GM12878 (cell line): ENCODE measurements around the gene SCN4A. TPM values are rescaled to one million over a fixed set of nuclear protein-coding genes. Genes with fewer than 3 reads are reported as not detected.
A peak's percentile ranks its signal among the peaks of the same experiment; 100 is the strongest.

Source experiments
- ATAC-seq: fragments of 200-7000 bp; cut with Tn5 transposase; 3 replicates; pipeline ENCODE4 v1.9.1; 2020; ENCODE audit warnings: mild to moderate bottlenecking, moderate library complexity
- BruUV-seq: library from RNA; stranded (reverse); fragments of 400-500 nt; replicated peaks from 2 replicates; lab custom pipeline; 2021; lab: Mats Ljungman, UMichigan
- CTCF ChIA-PET: fragments of 300-600 bp; sonication (Branson Sonifier 250); formaldehyde crosslinking; extraction: SDS; loops from one replicate; lab custom pipeline; 2021; ENCODE audit warnings: inconsistent platforms; lab: Yijun Ruan, JAX
- POLR2A ChIA-PET: fragments of 350-600 bp; formaldehyde crosslinking; extraction: SDS; loops from one replicate; lab custom pipeline; 2021; ENCODE audit warnings: inconsistent platforms; lab: Charles Lee
- RAD21 ChIA-PET: fragments of 300-600 bp; sonication (Branson Sonifier 250); formaldehyde crosslinking; loops from one replicate; lab custom pipeline; 2023; ENCODE audit warnings: antibody characterized with exemption; ENCODE audit not compliant: unreplicated experiment; lab: Charles Lee
- SMC1A ChIA-PET: fragments of 300-600 bp; sonication (Branson Sonifier 250); formaldehyde crosslinking; loops from one replicate; lab custom pipeline; 2023; ENCODE audit not compliant: unreplicated experiment, uncharacterized antibody; lab: Charles Lee
- DNase-seq: peaks from one replicate; pipeline ENCODE4 v3.0.0-alpha.2; 2011; ENCODE audit warnings: low read depth, low spot score
- FAIRE-seq: peaks from 3 replicates; lab custom pipeline; 2011; peaks lifted over from hg19 to GRCh38; lab: Jason Lieb, UNC
- H2AFZ ChIP-seq: 2 replicates; pipeline ENCODE4 v1.6.0; 2011; ENCODE audit warnings: low read depth, low read length, control low read depth; ENCODE audit not compliant: control insufficient read depth
- H3K27ac ChIP-seq: 2 replicates; pipeline ENCODE4 v1.5.1; 2011; ENCODE audit warnings: control low read depth; ENCODE audit not compliant: control insufficient read depth, insufficient read depth
- H3K27me3 ChIP-seq, 2 experiments: replicated peaks in 1 of 2; 2 replicates each; pipeline versions ENCODE4 v1.6.0 to v1.6.1; 2011; ENCODE audit warnings: low read length in 1 of 2; ENCODE audit not compliant: control insufficient read depth in 2 of 2, insufficient read depth in 2 of 2
- H3K36me3 ChIP-seq, 2 experiments: 2 replicates each; pipeline ENCODE4 v1.5.1; 2011; ENCODE audit warnings: low read length in 1 of 2; ENCODE audit not compliant: control insufficient read depth in 2 of 2, insufficient read depth in 2 of 2
- H3K4me1 ChIP-seq: 2 replicates; pipeline ENCODE4 v1.6.1; 2011; ENCODE audit warnings: mild to moderate bottlenecking, low read length, moderate library complexity, mixed read lengths; ENCODE audit not compliant: control insufficient read depth, insufficient read depth
- H3K4me2 ChIP-seq: 2 replicates; pipeline ENCODE4 v1.6.0; 2011; ENCODE audit warnings: control low read depth; ENCODE audit not compliant: control insufficient read depth, insufficient read depth
- H3K4me3 ChIP-seq: fragments of 200-600 bp; sonication (generic); 2 replicates; pipeline ENCODE4 v1.5.1; 2016
- H3K79me2 ChIP-seq: 2 replicates; pipeline ENCODE4 v1.6.0; 2011; ENCODE audit warnings: low read length; ENCODE audit not compliant: control insufficient read depth, insufficient read depth
- H3K9ac ChIP-seq: 2 replicates; pipeline ENCODE4 v1.8.0; 2011; ENCODE audit warnings: low read length, control low read depth, mixed read lengths; ENCODE audit not compliant: control insufficient read depth, insufficient read depth
- H3K9me3 ChIP-seq: replicated peaks from 3 replicates; pipeline ENCODE4 v1.5.1; 2011; ENCODE audit warnings: mild to moderate bottlenecking, low read length; ENCODE audit not compliant: control insufficient read depth, insufficient read depth
- H4K20me1 ChIP-seq: 2 replicates; pipeline ENCODE4 v1.6.0; 2011; ENCODE audit not compliant: control insufficient read depth, insufficient read depth
- FOXM1 ChIP-seq: IDR thresholded peaks from 2 replicates; pipeline ENCODE4 v1.6.1; 2012; ENCODE audit warnings: low read depth, mild to moderate bottlenecking, inconsistent platforms, low read length, moderate library complexity
- MAX ChIP-seq: IDR thresholded peaks from 2 replicates; pipeline ENCODE4 v1.6.1; 2012; ENCODE audit warnings: low read depth, low read length, improper control_type of control experiment
- MXI1 ChIP-seq: fragments of 150-350 bp; IDR thresholded peaks from 2 replicates; pipeline ENCODE4 v1.6.1; 2011; ENCODE audit warnings: low read depth, mild to moderate bottlenecking, inconsistent platforms, low read length, improper control_type of control experiment
- PAX5 ChIP-seq: IDR thresholded peaks from 2 replicates; pipeline ENCODE4 v1.6.1; 2011; ENCODE audit warnings: low read depth, low read length, borderline replicate concordance
- RCOR1 ChIP-seq: conservative IDR thresholded peaks from 2 replicates; pipeline ENCODE4 v1.6.1; 2012; ENCODE audit warnings: low read depth, low read length, improper control_type of control experiment
- SKIL ChIP-seq: fragments of 450-650 bp; IDR thresholded peaks from 2 replicates; pipeline ENCODE4 v1.6.1; 2017; ENCODE audit warnings: mild to moderate bottlenecking, low read depth, inconsistent platforms; ENCODE audit not compliant: poor library complexity, severe bottlenecking
- SRF ChIP-seq, 2 experiments: IDR thresholded peaks; 2 replicates each; pipeline ENCODE4 v1.6.1; 2011; ENCODE audit warnings: low read depth in 2 of 2, low read length in 2 of 2, mild to moderate bottlenecking in 1 of 2, moderate library complexity in 1 of 2
- USF2 ChIP-seq: IDR thresholded peaks from 2 replicates; pipeline ENCODE4 v1.6.1; 2011; ENCODE audit warnings: low read depth, low read length, improper control_type of control experiment, borderline replicate concordance
- ZBTB40 ChIP-seq: fragments of 450-650 bp; IDR thresholded peaks from 2 replicates; pipeline ENCODE4 v1.6.1; 2016; ENCODE audit warnings: mild to moderate bottlenecking, moderate library complexity, borderline replicate concordance
- WGBS: methylation state at CpG from one replicate; pipeline ENCODE4 v1.1.6; 2016; ENCODE audit warnings: low lambda C conversion rate; ENCODE audit not compliant: insufficient replicate concordance, insufficient coverage; ENCODE audit errors: missing lambda C conversion rate; 5-methylcytosine and 5-hydroxymethylcytosine counted together
- in situ Hi-C: fragments of 300-500 bp; cut with MboI; formaldehyde crosslinking; loops from 9 replicates; pipeline ENCODE4 v1.14.3; 2018; ENCODE audit warnings: mixed read lengths
- intact Hi-C: fragments of 100-400 bp; cut with micrococcal nuclease; formaldehyde crosslinking; loops from one replicate; pipeline ENCODE4 v1.14.2; 2022; ENCODE audit not compliant: unreplicated experiment
- polyA plus RNA-seq, 11 experiments: library from polyadenylated mRNA; depleted of rRNA in 4 of 11; unstranded in 6 of 11; stranded (reverse) in 5 of 11; fragments of >200 nt; fragmentation: Nextera tagmentation in 4 of 11; fragmentation: Illumina TruSeq in 1 of 11; extraction: Ambion mirVana in 4 of 11; extraction: Trizol in 1 of 11; gene quantifications; 1 replicate in 1 of 11; 2 replicates in 10 of 11; pipeline versions ENCODE4 v1.2.1 to v1.2.3, GENCODE V29; 2011 to 2016; ENCODE audit warnings: inconsistent platforms in 2 of 11, missing spikeins in 2 of 11, low read depth in 1 of 11
- total RNA-seq, 4 experiments: library from RNA; depleted of rRNA in 3 of 4; stranded (reverse); fragments of >200 nt in 3 of 4; fragmentation: Illumina TruSeq in 1 of 4; extraction: Trizol in 1 of 4; gene quantifications; 2 replicates each; pipeline versions ENCODE4 v1.2.1 to v1.2.3, GENCODE V29; 2013 to 2021

Gene SCN4A
- total and polyA plus RNA-seq, 10 of the 15 experiments (the other 5 are each of a cell fraction or from before 2014, with no cell fraction given): under 0.01 to 0.15 (median 0.07) TPM; not detected in 4

- Histone ChIP-seq H4K20me1 (no peaks in the 10 kb centered on the region), H3K4me1 (peaks cover 53% of the 10 kb centered on the region), H3K79me2 (peaks cover 32% of the 10 kb centered on the region), H2AFZ (no peak overlapping the region), H3K4me2 (peak overlapping the region; percentile 98), H3K9ac (no peak overlapping the region), H3K4me3 (peak overlapping the region; percentile 98; the same call in 1 of the 2 replicates), H3K36me3 (peaks cover 7 to 11% of the 10 kb centered on the region in 2 experiments; a peak in 2 of 4 replicates), H3K27ac (no peak overlapping the region), H3K27me3 (no peaks in the 10 kb centered on the region), H3K9me3 (no peaks in the 10 kb centered on the region)
- ATAC-seq (no peak), DNase-seq (no peak), FAIRE-seq (no peak)
- BruUV-seq: no TSS peak
- WGBS: 71% methylated on average over 10 of the region's 10 CpGs
- ChIA-PET POLR2A (interaction anchor here (0.5 to 5.9 kb wide), 5 partner anchors 9 to 94 kb away, joined by 3 to 68 read pairs (median 20); partner anchors contain the start of gene ICAM2), RAD21 (interaction anchor here (0.8 to 9.0 kb wide), 7 partner anchors 10 to 204 kb away, joined by 3 to 130 read pairs (median 4); partner anchors contain the start of gene ICAM2), SMC1A (interaction anchor here (1.4 to 9.0 kb wide), 5 partner anchors 9 to 88 kb away, joined by 4 to 111 read pairs (median 8); partner anchors contain the start of gene GH1), CTCF (interaction anchor here (0.7 to 8.7 kb wide), 6 partner anchors 9 to 374 kb away, joined by 3 to 153 read pairs (median 30); partner anchors contain the start of gene GH1)
- intact Hi-C loops (no loop called here), in situ Hi-C loops (no loop called here)
- TF ChIP-seq SRF (IDR thresholded peaks at IDR 0.05; ENCODE audit: low read depth in 2 of 2, low read length in 2 of 2): no peak
- no peak for TF ChIP-seq FOXM1
- TF ChIP-seq RCOR1: no peak
- no peak for TF ChIP-seq USF2
- no peak for TF ChIP-seq MAX
- TF ChIP-seq PAX5: no peak
- TF ChIP-seq MXI1: no peak
- no peak for TF ChIP-seq ZBTB40
- TF ChIP-seq SKIL: no peak
These were observed 43.6 kb downstream of the SCN4A start for GRCh38 chr17:63928966-63929695.
